Globus pallidus (tissue), 1 donor: Measurements from ENCODE around the gene IQCK.
"Not testable (repeated sequence)": the region's sequence is repeated elsewhere in the genome, so short reads cannot be mapped to it uniquely, and the experiment has no call there.

ENCODE experiments used
- DNase-seq: peaks from one replicate; pipeline ENCODE4 v3.0.0-alpha.2; 2015; ENCODE audit warnings: low spot score

Gene IQCK

DNA sequence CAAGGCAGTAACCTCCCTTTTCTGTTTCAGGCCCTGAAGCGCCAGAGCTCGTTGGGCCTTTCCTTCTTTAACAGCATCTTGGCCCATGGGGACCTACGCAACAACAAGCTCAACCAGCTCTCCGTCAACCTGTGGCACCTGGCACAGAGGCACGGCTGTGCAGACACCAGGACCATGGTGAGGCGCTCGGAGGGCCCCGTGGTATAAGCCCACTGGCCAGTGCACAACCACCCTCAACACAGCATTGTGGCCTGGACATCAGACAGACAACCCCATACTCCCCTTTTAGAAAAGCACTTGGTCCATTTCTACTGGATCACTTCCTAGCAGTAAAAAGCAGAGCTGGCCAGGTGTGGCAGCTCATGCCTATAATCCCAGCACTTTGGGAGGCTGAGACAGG, 18.6 kb upstream of the IQCK start:
- DNase-seq = no peak

DNA sequence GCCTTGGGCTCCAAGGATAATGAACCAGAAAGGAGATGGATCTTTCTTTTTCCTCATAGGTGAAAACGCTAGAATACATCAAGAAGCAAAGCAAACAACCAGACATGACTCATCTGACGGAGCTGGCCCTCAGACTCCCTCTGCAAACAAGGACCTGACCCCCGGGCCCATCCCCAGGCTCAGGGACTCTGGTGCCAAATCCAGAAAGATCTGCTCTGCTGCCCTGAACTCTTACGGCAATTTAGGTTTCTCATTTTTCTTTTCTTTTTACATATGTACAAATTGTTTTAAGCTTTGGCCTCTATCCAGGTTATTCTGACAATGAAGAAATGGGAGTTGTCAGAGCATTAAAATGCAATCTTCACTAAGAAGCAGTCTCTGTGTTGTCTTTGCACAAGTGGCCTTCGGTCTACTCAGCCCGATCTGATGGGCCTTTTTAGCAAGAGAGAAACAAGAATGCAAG, 17.7 kb upstream of the IQCK start:
- DNase-seq = no peak

DNA sequence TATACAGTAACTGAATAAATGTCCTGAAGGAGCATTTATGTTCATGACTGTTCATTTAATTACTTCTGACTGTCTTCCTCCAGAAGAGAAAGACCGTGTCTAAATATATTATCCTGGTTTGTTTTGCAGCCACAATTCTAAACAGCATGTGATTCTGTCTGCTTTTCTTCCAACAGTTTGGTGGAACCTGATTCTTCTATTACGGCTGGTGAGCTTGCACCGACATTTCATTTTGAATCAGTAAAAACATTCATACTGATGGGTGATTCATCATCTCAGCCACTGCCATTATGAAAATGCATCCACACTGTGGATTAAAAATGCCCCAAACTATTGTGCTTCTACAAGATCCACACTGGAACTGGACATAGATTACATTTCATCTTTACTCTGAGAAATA, 17.0 kb upstream of the IQCK start:
- no peak for DNase-seq

DNA sequence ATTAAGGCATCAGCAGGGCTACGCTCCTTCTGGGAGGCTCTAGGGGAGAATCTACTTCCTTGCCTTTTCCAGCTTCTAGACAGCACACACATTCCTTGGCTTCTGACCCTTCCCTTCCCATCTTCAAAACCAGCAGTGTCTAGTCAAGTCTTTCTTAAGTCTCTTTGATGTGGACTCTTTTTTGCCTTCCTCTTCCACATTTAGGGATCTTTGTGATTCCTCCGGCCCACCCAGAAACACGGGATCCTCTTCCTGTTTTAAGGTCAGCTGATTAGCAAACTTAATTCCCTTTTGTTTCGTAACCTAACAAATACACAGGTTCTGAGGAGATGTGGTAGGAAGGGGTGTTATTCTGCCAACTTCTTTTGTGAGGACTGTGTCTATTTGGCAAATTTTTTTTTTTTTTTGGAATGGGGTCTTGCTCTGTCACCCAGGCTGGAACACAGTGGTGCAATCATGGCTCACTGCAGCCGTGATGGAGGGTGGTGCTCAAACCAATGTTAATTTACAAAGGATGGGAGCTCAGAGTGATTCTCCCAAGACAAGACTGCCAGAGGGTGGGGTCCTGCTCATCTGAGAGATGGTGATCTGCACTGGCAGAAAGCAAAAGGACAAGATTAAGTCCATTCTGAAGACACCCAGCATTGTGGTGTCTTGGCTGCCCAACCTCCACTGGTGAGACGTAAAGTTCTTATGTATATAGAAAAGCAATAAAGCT, 14.7 kb upstream of the IQCK start:
- no peak for DNase-seq

DNA sequence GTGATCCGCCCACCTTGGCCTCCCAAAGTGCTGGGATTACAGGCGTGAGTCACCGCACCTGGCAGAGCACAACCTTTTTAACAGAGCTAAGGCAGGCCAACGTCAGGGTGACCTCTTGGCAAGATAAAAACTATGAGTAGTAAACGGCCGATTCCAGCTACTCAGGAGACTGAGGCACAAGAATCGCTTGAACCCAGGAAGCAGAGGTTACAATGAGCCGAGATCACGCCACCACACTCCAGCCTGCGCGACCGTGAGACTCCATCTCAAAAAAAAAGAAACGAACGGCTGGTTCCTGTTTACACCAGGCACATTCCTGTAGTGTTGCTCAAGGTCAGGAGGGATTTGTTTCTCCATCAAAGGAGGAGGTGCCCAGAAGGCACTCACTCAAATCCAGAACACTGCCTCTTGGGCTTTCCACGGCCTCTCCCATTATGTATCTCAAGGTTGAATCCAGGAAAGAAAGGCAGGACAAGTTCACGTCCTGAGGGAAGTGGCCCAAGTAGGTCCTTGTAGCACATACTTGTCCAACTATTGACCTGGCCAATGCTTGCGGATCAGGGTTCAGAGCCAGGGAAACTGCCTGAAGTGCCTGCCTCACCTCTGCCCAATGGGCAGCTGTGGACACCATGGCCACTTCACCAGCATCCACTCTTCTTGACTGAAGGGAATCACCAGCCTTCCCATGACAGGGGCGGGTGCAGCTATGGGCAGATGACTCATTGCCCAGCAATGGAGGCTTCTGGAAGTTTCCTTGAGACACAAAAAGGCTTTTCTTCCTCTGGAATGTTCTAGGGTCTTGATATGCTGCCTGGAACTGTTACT, 13.5 kb upstream of the IQCK start:
- DNase-seq = no peak

DNA sequence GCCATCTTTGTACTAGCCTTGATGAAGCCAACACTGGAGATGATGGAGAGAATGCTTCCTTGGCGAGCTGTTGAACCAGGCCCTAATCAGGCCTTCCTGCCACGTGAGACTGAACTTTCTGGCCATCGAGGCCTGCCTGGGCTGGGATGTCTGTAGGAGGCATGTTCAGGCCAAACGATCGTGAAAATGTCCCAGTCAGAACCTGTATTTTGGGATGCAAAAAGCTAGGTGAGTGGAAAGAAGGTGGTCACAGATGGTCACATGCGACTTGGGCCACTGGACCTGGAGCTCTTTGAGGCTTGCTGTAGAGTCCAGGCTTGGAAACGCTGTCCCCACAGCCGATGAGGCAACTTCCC, 12.9 kb upstream of the IQCK start:
- DNase-seq = no peak

DNA sequence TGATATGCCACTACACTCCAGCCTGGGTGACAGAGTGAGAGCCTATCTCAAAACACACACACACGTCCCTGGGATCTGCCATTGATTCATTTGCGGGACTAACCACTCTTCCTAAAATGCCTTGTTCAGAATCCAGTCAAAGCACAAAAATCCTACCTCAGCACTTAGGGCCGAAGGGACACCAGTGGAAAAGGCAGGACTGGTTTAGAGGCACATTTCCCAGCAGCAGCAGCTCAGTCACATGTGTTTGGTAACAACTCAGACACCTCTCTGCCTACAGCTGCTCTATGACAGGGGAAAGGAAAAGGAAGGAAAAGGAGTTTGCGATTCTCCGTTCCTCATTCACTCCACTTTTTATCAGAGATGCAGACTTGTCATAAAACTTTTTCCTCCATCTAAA, 12.2 kb upstream of the IQCK start:
- no peak for DNase-seq

DNA sequence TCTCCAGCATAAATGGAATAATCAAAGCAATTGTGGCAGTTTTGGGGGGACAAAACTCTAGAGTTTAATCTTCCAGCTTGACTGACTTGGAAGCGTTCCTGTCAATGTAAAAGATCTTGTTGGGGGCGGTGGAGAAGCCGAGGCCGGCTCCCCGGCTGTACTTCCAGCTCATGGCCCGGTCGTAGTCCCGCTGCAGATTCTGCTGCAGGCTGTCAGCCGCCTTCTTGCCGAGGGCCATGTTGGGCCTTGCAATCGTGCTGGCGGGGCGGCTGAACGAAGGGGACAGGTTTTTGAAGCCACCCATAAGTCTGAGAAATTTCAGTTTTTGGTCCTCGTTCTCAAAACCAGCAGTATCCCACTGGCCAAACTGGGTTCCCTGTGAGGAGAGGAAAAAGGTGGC, 11.2 kb upstream of the IQCK start:
- DNase-seq = no peak

DNA sequence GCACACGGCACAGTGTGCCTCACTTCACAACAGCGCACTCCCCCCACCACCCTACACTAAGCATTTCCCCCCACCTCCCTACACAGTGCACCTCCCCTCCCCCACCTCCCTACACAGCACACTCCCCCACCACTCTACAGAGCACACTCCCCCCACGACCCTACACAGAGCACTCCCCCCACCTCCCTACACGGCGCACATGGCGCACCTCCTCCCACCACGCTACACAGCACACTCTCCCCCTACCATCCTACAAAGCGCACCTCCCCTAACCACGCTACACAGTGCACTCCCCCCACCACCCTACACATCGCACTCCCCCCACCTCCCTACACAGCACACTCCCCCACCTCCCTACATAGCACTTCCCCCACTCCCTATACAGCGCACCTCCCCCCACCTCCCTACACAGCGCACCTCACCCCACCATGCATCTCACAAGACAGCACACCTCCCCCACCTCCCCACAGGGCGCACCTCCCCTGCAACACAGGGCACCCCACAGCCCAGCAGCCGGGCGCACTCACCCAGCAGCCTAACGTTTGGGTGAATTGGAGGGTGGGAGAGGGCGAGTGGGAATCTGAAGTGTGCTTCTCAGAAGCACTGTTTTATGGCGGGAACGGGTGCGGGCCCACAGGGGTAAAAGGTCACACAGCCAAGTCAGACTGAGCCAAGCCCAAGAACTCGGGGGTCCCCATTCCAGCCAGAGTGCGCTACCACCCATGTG, 10.3 kb upstream of the IQCK start:
- DNase-seq = no peak

DNA sequence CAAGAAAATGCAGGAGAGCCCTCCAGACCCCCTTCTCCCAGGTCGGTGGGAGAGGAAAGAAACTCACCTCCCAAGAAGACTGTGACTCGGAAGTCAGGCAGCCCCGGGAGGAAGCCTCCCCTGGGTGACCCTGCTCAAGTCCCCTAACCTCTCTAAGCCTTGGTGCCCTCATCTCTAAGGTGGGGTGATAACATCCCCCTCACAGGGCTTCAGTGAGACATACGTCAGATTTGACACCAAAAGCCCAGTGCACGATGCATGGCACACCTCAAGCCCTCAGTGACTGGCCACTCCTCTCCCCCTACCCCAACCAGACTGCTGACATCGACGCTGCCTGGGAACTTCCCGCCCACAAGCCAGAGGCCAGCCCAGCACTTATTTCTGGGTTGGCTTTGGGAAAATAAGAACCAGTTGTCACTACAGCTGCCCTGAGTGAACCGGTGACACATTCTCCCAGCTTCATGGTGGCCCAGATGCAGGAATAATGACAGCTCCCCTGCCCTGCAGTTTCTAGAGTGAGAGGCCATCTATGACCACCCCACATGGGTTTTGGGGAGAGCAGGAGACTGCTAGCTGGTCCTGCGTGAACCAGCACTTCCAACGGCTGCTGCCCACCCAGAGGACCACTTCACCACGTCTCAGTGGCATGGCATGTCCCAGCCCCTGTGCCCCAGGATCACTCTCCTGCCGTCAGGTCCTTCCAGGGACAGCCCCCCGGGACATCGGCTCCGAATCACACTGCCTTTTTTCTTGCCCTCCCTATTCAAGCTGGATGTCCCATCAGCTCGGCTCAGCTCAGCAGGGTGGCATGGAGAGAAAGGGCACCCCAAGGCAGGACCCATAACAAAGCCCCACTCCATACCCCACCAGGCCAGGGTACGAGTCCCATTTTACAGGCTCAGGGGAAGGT, 9.5 kb upstream of the IQCK start:
- no peak for DNase-seq

DNA sequence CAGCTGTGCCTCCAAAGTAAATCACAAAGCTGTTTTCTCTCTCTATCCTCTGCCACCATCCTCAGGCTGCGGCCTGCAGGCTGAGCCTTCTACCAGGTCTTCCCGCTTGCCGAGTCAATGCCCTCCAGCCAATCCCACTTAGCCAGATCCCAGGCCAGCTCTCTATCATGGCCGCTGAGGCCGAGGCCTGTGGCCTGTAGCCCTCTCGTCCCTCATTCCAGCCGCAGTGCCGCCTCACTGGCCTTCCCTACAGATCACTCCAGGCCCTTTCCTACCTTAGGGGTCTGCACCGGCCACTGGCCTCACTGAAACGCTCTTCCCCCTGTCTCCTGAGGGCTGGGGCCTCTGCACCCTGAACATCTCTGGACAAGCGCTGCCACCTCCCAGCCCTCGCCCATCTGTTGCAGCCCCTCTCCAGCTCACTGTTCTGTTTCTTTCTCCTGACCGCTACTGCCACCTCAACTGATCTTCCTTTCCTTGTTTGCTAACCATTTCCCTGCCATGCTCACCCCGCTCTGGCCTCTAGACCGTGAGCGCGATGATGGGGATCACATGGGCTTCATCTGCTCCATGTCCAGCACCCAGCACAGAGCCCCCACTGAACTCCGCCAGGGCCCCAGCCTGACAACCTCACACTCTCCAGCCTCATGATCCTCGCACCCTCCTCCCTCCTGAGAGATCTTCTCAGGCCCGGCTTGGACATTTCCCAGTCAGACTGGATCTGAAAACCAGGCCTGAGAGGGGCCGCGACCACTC, 8.5 kb upstream of the IQCK start:
- DNase-seq = no peak

DNA sequence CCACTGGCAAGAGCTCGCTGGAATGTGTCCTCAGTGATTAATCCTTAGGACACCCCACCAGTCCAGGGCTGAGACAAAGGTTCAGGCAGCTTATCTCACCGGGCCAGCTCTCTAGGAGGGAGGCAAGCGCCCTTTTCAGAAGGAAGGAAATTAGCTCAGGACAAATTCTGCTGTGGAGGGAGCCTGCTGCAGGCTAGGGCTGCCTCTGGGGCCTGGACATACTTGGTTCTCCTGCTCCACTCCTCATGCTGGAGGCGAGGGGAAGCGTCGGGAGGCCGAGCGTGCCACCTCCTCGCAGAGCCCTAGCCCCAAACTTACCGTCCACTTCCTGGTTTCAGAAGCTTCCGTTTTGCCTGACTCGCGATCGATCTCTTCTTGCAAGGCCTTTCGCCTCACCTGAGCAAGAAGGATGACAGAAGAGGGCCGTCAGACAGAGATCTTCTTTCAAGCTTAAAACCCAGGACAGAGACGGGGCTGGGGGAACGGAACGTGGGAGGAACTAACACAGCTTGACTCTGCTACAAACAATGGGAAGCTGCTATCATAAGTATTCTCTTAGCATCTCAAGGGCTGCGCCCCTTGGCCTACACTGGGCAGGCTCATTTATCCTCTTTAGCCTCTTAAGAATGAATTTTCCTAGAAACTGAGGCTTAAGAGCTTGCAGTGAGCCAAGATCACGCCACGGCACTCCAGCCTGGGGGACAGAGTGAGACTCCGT, 7.7 kb upstream of the IQCK start:
- DNase-seq = no peak

DNA sequence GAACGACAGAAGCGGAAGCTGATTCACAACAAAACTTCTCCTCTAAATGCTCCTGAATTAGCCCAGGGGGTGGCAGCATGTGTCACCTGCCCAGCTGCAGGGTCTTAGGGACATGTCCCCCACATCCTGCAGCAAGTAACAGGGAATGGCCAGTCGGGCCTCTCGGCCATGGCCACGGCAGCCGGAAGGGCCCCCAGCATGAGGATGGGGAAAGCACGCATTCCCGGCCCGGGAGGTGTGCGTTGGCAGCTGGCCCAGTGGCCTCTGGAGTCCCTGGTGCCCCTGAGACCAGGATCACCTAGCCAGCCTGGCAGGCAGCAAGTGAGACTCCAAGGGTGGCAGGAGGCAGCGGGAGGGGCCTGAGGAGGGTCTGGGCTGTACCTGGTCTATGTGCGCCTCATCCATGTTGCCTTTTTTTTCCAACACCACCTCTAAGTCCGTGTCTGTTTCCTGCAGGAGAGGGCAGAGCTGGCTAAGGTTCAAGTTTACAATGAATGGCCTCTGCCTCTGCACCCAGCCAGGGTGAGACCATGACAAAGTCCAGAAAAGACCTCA, 7.0 kb upstream of the IQCK start:
- DNase-seq = no peak

DNA sequence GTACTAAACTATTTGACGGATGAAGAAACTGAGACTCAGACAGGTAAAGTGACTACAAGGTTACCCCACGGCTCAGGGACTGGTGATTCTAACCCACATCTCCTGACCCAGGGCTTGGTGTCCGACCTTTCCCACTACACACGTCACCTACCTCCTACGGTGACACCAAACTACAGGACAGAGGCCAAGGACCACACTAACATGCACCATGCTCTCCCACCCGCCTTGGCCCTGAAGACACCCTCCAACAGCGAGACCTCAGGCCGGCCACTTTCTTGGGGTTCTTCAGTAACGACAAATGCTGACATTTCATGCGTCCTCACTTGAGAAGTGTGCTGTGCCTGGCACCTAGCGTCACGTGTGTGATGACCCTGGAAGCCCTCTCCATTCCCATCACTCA, 6.4 kb upstream of the IQCK start:
- no peak for DNase-seq

DNA sequence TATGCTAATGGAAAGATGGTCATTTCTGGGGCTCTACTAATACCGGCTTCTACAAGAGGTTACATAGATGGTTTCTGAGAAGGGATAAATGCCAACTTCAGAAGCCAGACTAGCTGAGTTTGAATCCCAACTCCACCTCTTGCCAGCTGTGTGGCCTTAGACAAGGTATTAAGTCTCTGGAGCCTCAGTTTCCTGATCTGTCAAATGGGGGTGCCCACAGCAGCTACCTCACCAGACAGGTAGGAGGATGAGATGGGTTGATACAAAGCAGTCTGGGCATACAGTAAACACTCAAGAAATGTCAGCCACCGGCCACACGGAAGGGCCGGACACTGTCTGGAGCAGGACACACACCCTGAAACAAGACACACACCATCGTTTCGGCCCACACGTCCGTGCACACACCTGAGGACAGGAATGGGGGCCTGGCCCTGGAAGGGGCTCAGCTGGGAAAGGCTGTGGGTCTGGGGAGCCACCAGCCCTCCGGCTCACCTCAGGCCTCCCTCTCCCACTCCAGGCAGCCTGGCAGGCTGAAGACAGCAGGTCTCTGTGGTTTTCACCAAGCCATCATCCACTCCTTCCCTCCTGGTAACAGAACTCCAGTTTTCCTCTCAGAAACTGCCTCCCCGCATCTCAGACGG, 5.5 kb upstream of the IQCK start:
- no peak for DNase-seq

DNA sequence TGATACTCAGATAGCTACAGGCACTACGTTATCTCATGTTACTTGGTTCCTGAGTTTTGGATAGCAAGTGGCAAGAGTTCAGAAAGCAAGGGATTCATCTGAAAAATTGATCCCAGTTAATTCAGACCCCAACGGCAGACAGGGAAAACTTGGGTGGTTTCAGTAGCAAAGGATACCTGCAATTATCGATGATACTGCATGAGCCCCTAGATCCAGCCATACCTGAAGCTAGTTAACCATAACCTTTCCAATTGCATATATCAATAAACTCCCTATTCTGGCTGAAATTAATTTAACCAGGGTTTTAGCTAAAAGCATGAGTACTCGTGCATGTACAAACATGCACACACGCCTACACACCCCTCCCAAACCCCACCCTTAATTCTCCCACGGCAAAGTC, 4.4 kb upstream of the IQCK start:
- no peak for DNase-seq

DNA sequence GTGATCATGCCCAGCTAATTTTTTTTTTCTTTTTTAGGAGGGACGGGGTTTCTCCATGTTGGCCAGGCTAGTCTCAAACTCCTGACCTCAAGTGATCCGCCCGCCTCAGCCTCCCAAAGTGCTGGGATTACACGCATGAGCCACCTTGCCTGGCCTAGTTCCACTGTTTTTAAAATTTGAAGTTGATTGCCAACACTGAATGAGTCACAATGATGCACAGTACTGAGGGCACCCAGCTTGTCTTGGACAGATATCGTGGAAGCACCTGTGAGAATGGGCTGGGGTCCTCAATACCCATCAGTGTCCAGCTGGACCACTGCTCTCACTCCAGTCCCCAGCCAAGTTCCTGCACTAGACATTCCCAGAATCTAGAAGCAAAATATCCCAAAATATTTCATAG, 2.5 kb upstream of the IQCK start:
- no peak for DNase-seq

DNA sequence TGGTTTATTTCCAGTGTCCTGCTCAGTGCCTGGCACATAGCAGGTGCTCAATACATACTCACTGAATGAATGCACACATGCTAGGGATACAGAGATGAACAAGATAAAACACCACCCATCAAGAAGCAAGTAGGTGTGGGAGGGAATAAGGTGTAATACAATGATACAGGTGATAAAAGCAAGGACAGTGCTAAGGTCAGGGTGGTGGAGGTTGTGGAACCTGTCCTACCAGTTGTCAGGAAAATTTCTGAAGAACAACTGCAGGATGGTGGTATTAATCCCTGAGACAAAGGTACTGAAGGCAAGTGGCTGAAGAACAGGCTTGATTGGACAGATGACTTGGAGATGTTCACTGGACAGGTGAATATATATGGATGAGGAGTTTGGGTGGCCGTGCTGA, 1.9 kb upstream of the IQCK start:
- DNase-seq = no peak

DNA sequence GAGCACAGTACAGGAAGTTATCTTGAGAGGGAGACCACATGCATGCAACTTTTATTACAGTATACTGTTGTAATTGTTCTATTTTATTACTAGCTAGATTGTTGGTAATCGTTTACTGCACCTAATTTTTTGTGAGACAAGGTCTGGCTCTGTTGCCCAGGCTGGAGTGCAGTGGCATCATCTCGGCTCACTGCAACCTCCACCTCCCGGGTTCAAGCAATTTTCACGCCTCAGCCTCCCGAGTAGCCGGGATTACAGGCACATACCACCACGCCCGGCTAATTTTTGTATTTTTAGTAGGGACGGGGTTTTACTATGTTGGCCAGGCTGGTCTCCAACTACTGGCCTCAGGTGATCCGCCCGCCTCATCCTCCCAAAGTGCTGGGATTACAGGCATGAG, 1.3 kb upstream of the IQCK start:
- DNase-seq = not testable (repeated sequence)

DNA sequence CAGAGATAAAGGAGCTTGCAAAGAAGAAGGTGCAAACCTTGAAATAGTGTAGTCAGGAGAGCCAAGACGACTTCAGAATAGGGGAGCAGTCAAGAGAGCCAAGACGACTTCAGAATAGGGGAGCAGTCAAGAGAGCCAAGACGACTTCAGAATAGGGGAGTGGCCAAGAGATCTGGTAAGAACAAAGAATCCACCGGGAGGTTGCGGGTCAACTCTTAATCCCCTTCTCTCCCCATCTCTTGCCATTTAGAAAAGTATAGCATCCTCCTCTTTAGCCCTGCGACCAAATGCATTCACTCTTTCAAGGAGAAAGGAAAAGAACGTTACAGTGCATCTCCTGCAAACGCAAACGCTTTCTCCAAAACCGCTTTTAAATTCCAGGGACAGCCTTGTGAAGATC, 757 bp upstream of the IQCK start:
- DNase-seq = no peak
